Prostate gland (tissue), 2 donors: ENCODE results near the gene CNP. TPM values are rescaled to one million over a fixed set of nuclear protein-coding genes. Genes with fewer than 3 reads are reported as not detected.

ENCODE experiments used
- DNase-seq: peaks from one replicate; pipeline ENCODE4 v3.0.0-alpha.2; 2019; ENCODE audit warnings: low spot score
- H3K27ac ChIP-seq, 2 donors: fragments of 200-600 bp; sonication (generic); 2 replicates each; pipeline ENCODE4 v1.5.1; 2017 to 2019
- H3K27me3 ChIP-seq: fragments of 200-600 bp; sonication (generic); replicated peaks from 2 replicates; pipeline ENCODE4 v1.5.1; 2019; ENCODE audit not compliant: insufficient read depth
- H3K36me3 ChIP-seq, 2 donors: fragments of 200-600 bp; sonication (generic); 1 replicate in 1 of 2; 2 replicates in 1 of 2; pipeline versions ENCODE4 v1.5.1 to v1.8.1; 2017 to 2019
- H3K4me1 ChIP-seq: fragments of 200-600 bp; sonication (generic); replicated peaks from 2 replicates; pipeline ENCODE4 v1.5.1; 2019
- H3K4me3 ChIP-seq, 2 donors: fragments of 200-600 bp; sonication (generic); 2 replicates each; pipeline ENCODE4 v1.5.1; 2017 to 2019
- H3K9me3 ChIP-seq: fragments of 200-600 bp; sonication (generic); 2 replicates; pipeline ENCODE4 v1.5.1; 2017
- POLR2A ChIP-seq: fragments of 450-650 bp; IDR thresholded peaks from one replicate; pipeline ENCODE4 v1.6.1; 2016; ENCODE audit warnings: antibody characterized with exemption, mild to moderate bottlenecking
- POLR2AphosphoS5 ChIP-seq: sonication (generic); formaldehyde crosslinking; IDR thresholded peaks from one replicate; pipeline ENCODE4 v1.6.1; 2017; ENCODE audit warnings: antibody characterized with exemption
- WGBS: methylation state at CpG from one replicate; pipeline ENCODE4 v1.1.5; 2018; 5-methylcytosine and 5-hydroxymethylcytosine counted together
- intact Hi-C: fragments of 100-400 bp; cut with DNase I; formaldehyde crosslinking; loops from one replicate; pipeline ENCODE4 v1.14.2; 2022
- total RNA-seq, 2 donors: library from RNA; depleted of rRNA; stranded (reverse); fragments of >200 nt; gene quantifications; one replicate each; pipeline ENCODE4 v1.1.0, GENCODE V29; 2016
- TF ChIP-seq, protein P1 (sequence below), 4 experiments: fragments of 200-600 bp in 2 of 4; fragments of 450-650 bp in 2 of 4; sonication (generic) in 2 of 4; IDR thresholded peaks; 1 replicate in 3 of 4; 2 replicates in 1 of 4; pipeline ENCODE4 v1.5.1; 2016 to 2019; ENCODE audit warnings: antibody characterized with exemption in 4 of 4, mild to moderate bottlenecking in 2 of 4, moderate library complexity in 2 of 4

CNP gene
- 100 to 1,000 TPM in 1 of 2 donors, 10 to 100 TPM in 1; 85.8 to 117 TPM for total RNA-seq

DNA sequence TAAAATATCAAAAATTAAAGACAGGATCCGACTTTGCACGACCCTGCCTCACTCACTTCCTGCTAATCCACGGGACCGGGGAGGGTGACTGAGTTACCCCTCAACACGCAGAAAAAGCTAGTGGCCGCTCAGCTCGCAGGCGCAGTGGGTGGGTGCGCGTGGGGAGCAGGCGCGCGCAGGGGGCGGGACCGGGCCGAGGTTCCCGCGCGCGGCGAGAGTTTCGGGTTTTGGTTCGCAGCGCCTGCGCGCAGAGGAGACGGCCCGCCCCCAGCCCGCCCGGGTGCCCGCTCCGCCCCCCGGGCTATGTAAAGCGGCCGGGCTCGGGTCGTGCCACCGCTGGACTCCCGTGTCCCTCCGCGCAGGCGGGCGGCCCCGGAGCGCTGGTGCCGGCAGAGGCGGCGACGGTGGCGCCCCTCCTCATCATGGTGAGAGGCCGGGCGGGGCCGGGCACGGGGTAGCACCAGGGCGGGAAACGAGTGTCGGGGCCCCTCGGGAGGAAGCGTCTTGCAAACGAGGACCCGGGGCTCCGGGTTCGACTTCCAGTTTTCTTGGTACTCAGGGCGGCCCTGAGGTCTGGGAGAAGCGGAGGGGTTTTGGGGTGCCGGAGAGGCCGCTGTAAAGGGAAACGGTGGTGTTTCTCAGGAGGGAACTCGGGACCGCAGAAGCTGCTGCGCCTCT is at the start of gene CNP:
CNP (plus strand) TSS at position 333 of the 678 bp plus-strand sequence; CDS start at position 423, 90 bp downstream.
- Histone ChIP-seq H3K4me1 (peaks cover 18% of the 10 kb centered on the region), H3K27ac (peak within 1 kb of the TSS; percentile 84 to 91), H3K27me3 (no peaks in the 10 kb centered on the region), H3K9me3 (no peaks in the 10 kb centered on the region), H3K4me3 (peak within 1 kb of the TSS; percentile 72 to 92), H3K36me3 (no peaks in the 10 kb centered on the region)
- TF ChIP-seq, protein P1, sequence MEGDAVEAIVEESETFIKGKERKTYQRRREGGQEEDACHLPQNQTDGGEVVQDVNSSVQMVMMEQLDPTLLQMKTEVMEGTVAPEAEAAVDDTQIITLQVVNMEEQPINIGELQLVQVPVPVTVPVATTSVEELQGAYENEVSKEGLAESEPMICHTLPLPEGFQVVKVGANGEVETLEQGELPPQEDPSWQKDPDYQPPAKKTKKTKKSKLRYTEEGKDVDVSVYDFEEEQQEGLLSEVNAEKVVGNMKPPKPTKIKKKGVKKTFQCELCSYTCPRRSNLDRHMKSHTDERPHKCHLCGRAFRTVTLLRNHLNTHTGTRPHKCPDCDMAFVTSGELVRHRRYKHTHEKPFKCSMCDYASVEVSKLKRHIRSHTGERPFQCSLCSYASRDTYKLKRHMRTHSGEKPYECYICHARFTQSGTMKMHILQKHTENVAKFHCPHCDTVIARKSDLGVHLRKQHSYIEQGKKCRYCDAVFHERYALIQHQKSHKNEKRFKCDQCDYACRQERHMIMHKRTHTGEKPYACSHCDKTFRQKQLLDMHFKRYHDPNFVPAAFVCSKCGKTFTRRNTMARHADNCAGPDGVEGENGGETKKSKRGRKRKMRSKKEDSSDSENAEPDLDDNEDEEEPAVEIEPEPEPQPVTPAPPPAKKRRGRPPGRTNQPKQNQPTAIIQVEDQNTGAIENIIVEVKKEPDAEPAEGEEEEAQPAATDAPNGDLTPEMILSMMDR (IDR thresholded peaks at IDR 0.05), result peak in 2 of 4 experiments; percentile 5 to 30
- TF ChIP-seq POLR2A (peak; percentile 93), POLR2AphosphoS5 (peak; percentile 68)
- intact Hi-C loops, result loop anchor here (5.0 kb wide), 1 partner anchor 51 kb away; the partner anchor contains the start of gene DNAJC7
- under 1% methylated on average over 57 of the region's 71 CpGs for WGBS
- peak; percentile 88 for DNase-seq

DNA sequence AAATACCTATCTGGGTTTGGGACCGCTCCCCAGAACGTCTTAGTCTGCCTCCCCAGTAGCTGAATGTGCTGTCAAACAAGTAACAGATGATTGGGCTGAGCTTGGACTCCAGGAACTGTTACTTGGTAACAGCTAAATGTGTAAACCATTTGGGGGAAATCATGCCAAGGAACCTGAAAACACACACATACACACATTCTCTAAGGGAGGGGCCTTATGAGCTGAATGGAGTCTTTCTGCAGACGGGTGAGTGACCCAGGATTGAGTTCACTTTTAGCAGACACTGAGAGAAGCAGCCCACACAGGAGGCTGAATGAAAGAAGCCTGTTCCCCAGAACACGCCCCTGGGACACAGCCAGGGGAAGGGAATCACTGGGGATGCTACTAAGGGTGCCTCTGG is 49.4 kb upstream of the CNP start:
- WGBS, result 28% methylated on average over 4 of the region's 4 CpGs
- Histone ChIP-seq H3K27me3 (no peaks in the 10 kb centered on the region), H3K9me3 (no peaks in the 10 kb centered on the region), H3K4me1 (no peaks in the 10 kb centered on the region), H3K4me3 (peak overlapping the region; percentile 82 to 99), H3K36me3 (peaks cover 4 to 5% of the 10 kb centered on the region in 2 donors), H3K27ac (peak overlapping the region; percentile 85 to 90)
- TF ChIP-seq POLR2A (no peak), POLR2AphosphoS5 (peak; percentile 80)
- intact Hi-C loops, result no loop called here
- DNase-seq, result peak; percentile 69

DNA sequence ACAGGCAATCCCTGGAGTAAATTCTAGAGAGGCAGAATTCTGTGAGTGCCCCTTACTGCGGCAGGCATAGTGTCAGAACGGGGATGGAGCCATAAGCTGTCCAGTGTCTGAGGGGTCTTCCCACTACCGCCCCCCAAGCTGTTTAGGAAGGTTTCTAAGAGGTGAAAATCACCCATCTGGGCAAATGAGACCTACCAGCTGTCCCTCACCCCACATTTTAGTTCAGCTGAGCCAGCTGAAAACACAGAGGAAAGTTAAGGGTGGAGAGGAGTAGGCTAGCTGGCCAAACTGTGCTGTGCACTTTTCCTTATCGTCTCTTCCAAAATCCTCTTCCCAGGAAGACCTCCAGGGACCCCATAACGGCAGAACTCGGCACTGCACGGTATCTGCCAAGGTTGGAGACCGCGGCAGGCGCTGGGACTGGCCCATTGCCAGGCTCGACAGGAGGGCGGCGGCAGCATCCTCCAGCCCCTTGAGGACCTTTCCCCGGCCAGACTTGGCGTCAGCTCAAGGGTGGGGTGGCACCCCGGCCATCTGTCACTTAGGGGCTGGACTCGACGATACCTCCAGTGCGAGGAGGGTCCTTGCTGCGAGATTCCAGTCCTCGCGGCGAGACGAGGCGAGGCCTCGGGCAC is 48.8 kb upstream of the CNP start:
- Histone ChIP-seq H3K27me3 (no peaks in the 10 kb centered on the region), H3K36me3 (no peaks in the 10 kb centered on the region), H3K4me3 (peak overlapping the region; percentile 82 to 99), H3K27ac (peak overlapping the region; percentile 85 to 90), H3K9me3 (no peaks in the 10 kb centered on the region), H3K4me1 (no peaks in the 10 kb centered on the region)
- intact Hi-C loops, result no loop called here
- TF ChIP-seq POLR2AphosphoS5 (no peak), POLR2A (no peak)
- TF ChIP-seq, protein P1 (IDR thresholded peaks at IDR 0.05), result no peak
- DNase-seq, result peak; percentile 44
- 7% methylated on average over 23 of the region's 26 CpGs for WGBS

DNA sequence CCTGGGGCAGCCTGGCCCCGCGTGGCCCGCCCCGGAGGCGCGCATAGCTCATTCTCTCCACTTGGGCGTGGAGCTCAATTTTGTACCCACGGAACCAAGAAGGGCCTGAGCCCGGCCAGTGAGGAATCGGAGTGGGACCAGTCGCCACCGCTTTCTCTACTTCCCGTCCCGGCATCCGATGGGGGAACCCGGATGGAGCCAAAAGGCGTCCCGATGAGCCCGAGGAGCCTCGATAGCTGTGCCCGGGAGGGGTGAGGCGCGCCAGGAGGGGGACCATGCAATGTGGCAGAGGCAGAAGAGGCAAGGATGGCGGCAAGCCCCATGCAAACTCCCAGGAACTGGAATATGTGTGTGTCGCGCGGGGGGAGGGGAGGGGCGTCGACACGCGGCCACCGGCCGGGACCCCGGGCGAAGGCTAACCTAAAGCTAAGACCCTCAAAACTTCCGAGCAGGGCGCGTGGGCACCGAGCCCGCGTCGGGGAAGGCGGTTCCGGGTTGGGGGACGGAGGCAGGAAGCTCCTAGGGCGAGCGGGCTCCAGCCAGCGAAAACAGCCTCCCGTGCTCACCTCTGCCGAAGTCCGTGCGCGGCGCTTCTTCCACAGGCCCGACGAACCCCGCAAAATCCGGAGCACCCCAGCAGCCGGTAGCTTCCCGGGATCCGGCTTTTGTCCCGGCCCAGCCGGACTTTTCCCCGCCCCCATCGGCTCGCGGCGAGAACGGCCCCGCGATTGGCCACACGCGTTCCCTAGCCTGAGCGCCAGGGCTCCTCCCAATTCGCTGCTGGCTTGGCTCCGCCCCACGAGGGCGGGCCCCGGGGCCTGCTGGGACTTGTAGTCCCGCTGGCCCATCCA is 48.1 kb upstream of the CNP start, which contains the start of gene ACLY:
ACLY (minus strand) TSS at position 638 of the 851 bp plus-strand sequence. CDS start 5,078 bp downstream, outside the sequence.
- peak; percentile 96 for DNase-seq
- under 1% methylated on average over 51 of the region's 80 CpGs for WGBS
- no peaks in the 10 kb centered on the region for H3K4me1 ChIP-seq
- intact Hi-C loops, result no loop called here
- no peaks in the 10 kb centered on the region for H3K36me3 ChIP-seq
- H3K9me3 ChIP-seq, result no peaks in the 10 kb centered on the region
- peak; percentile 93 for TF ChIP-seq POLR2AphosphoS5
- peak; percentile 88 for TF ChIP-seq POLR2A
- TF ChIP-seq, protein P1 (IDR thresholded peaks at IDR 0.05), result peak in 1 of 4 experiments; percentile 31
- H3K27me3 ChIP-seq, result no peaks in the 10 kb centered on the region
- H3K27ac ChIP-seq, result peak within 1 kb of the TSS; percentile 85 to 90
- H3K4me3 ChIP-seq, result peak within 1 kb of the TSS; percentile 82 to 99
